Stimulated activated CD4-positive, alpha-beta T cell treated with anti-CD3 and anti-CD28 coated beads, TNF-alpha, amount 100 ng/mL, for 24 hours (primary cell): ENCODE measurements around the gene UBE2J2.

Experiments used
- DNase-seq, 3 experiments: peaks; one replicate each; pipeline ENCODE4 v3.0.0-alpha.2; 2020; ENCODE audit warnings: low read depth in 3 of 3

The UBE2J2 gene

GRCh38 chr1:1295154-1295923, 21.7 kb upstream of the UBE2J2 start:
- DNase-seq, result no peak

- no peak for DNase-seq
These were observed 20.7 kb upstream of the UBE2J2 start for GRCh38 chr1:1294250-1294890.

GRCh38 chr1:1293263-1294249, 19.9 kb upstream of the UBE2J2 start:
- DNase-seq, result no peak

GRCh38 chr1:1292851-1293250, 19.2 kb upstream of the UBE2J2 start:
- DNase-seq, result no peak

- DNase-seq, result no peak
These were observed 18.8 kb upstream of the UBE2J2 start for GRCh38 chr1:1292442-1292779.

GRCh38 chr1:1291548-1292441, 18.1 kb upstream of the UBE2J2 start:
- DNase-seq, result peak; percentile 45 to 61 (median 50)

GRCh38 chr1:1291023-1291528, 17.4 kb upstream of the UBE2J2 start:
- DNase-seq, result no peak

GRCh38 chr1:1290238-1290731, 16.6 kb upstream of the UBE2J2 start:
- peak in 2 of 3 experiments; percentile 55 to 60 for DNase-seq

GRCh38 chr1:1287288-1288110, 13.8 kb upstream of the UBE2J2 start:
- DNase-seq, result no peak

- DNase-seq, result no peak
These were observed 12.9 kb upstream of the UBE2J2 start for GRCh38 chr1:1286313-1287261.

GRCh38 chr1:1285611-1286311, 12.1 kb upstream of the UBE2J2 start:
- DNase-seq, result no peak

- no peak for DNase-seq
These were observed 11.5 kb upstream of the UBE2J2 start for GRCh38 chr1:1285102-1285571.

- no peak for DNase-seq
These were observed 10.8 kb upstream of the UBE2J2 start for GRCh38 chr1:1284221-1285101.

- no peak for DNase-seq
These were observed 10.2 kb upstream of the UBE2J2 start for GRCh38 chr1:1283821-1284220.

GRCh38 chr1:1282998-1283397, 9.3 kb upstream of the UBE2J2 start:
- DNase-seq, result no peak

GRCh38 chr1:1281533-1282321, 8.1 kb upstream of the UBE2J2 start:
- no peak for DNase-seq
